Activated T-cell treated with anti-CD3 and anti-CD28 coated beads for 48 hours (primary cell): ENCODE data around the gene OGFOD2.

Experiments
- DNase-seq: peaks from one replicate; pipeline ENCODE4 v3.0.0-alpha.2; 2020; ENCODE audit warnings: low read depth

Gene OGFOD2

GRCh38 chr12:122951979-122952892 is 22.8 kb upstream of the OGFOD2 start:
- DNase-seq: peak; percentile 59

- no peak for DNase-seq
These were observed 19.9 kb upstream of the OGFOD2 start for GRCh38 chr12:122955156-122955555.

- no peak for DNase-seq
These were observed 19.0 kb upstream of the OGFOD2 start for GRCh38 chr12:122956035-122956434.

- no peak for DNase-seq
These were observed 16.7 kb upstream of the OGFOD2 start for GRCh38 chr12:122958198-122958888.

- no peak for DNase-seq
These were observed 15.4 kb upstream of the OGFOD2 start for GRCh38 chr12:122959566-122960192.

- DNase-seq: no peak
These were observed 14.9 kb upstream of the OGFOD2 start for GRCh38 chr12:122960193-122960569.

- no peak for DNase-seq
These were observed 13.3 kb upstream of the OGFOD2 start for GRCh38 chr12:122961531-122962329.

GRCh38 chr12:122963941-122964265 is 11.1 kb upstream of the OGFOD2 start:
- DNase-seq: no peak

- DNase-seq: no peak
These were observed 10.4 kb upstream of the OGFOD2 start for GRCh38 chr12:122964439-122965257.

GRCh38 chr12:122965321-122965751 is 9.7 kb upstream of the OGFOD2 start:
- no peak for DNase-seq

- DNase-seq: peak; percentile 91
These were observed 8.9 kb upstream of the OGFOD2 start, which contains the start of gene ABCB9 for GRCh38 chr12:122965851-122966742. Gene ABCB9, minus strand, starts transcription at chr12:122966463. Its CDS starts 6,228 bp downstream, at chr12:122960235.

- DNase-seq: no peak
These were observed 8.1 kb upstream of the OGFOD2 start for GRCh38 chr12:122966743-122967550.

- DNase-seq: no peak
These were observed 6.9 kb upstream of the OGFOD2 start for GRCh38 chr12:122968104-122968503.

GRCh38 chr12:122969676-122970075 is 5.4 kb upstream of the OGFOD2 start:
- DNase-seq: no peak

- peak; percentile 98 for DNase-seq
These were observed 661 bp upstream of the OGFOD2 start for GRCh38 chr12:122974274-122974891.

GRCh38 chr12:122975790-122976647 is 975 bp downstream of the OGFOD2 start:
- DNase-seq: no peak

- no peak for DNase-seq
These were observed 1.6 kb downstream of the OGFOD2 start for GRCh38 chr12:122976648-122976975.

GRCh38 chr12:122977153-122977552 is 2.1 kb downstream of the OGFOD2 start:
- DNase-seq: no peak
